GM21515 (cell line): ENCODE measurements around the gene HK2.

ENCODE experiments used
- ATAC-seq: cut with Tn5 transposase; IDR thresholded peaks from one replicate; pipeline ENCODE4 v1.9.1; 2021; ENCODE audit not compliant: unreplicated experiment

HK2 gene

DNA sequence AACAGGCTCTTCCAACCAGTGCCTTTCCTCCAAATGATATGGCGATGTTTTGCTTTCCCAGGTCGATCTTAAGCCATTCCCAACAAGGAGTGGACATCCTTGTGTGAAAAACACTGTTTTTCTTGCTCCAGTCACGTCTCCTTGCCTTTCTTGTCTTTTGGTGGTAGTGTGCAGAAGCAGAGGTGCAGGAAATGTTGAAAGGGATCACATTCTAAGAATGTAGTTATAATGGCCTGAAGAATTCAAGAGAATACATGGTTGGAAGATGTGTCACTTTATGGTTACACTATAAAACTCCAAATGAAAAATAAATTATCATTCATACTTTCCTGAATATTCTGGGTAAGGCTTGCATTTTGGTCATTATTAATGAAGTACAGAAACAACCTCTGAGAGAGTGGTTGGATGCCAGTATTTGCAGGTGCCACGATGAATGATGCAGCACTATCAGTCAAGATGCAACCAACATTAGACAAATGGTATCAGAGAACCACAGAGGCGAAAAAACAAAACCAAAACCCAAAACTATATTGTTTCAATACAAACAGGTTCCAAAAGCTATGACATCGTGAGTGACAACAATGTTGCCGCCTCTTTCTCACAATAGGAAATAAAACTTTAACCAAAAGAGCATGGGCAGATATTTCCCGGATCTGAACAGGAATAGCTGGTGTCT lies 97.0 kb downstream of the HK2 start:
- no peak for ATAC-seq

GRCh38 chr2:74931940-74932339 lies 98.0 kb downstream of the HK2 start:
- ATAC-seq, result no peak

- ATAC-seq, result no peak
These were observed 102.1 kb downstream of the HK2 start for GRCh38 chr2:74935975-74936391.

DNA sequence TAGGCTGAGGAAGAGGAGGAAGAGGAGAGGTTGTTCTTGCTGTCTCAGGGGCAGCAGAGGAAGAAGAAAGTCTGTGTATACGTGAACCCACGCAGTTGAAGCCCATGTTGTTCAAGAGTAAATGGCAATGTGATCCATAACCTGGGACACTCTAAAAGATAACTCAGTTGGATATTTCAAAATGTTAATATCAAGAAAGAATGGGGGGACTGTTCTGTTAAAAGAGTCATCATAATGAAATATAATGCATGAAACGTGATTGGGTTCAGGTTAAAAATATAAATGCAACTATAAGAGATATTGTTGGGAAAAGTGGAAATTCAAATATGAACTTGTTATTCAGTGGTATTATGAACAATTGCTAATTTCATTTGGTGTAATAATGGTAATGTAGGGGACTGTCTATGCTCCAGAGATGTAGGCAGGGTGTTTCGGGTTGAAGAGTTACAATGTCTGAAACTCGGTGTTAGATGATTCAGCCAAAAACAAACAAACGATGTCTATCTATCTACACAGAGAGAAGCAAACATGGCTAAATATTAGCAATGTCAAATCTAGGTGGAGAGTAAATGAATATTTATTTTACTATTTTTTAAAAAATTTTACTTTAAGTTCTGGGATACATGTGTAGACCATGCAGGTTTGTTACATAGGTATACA lies 103.4 kb downstream of the HK2 start:
- ATAC-seq, result no peak

DNA sequence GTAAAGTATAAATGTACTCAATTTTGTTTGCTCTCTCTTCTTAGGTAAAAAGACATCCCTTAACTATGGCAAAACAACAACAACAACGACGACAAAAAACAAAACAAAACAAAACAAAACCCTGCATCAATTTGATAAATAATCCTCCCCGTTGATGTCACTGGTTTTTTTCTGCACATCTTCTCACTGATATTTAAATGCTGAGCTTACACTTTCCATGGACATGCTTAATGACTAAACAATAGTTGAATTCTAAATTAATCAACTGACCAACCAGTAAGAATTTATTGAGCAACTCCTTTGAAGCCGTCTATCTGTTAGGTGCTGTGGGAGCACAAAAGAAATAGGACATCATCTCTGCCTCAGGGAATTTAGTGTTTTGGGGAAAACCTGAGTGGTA lies 104.3 kb downstream of the HK2 start:
- no peak for ATAC-seq

DNA sequence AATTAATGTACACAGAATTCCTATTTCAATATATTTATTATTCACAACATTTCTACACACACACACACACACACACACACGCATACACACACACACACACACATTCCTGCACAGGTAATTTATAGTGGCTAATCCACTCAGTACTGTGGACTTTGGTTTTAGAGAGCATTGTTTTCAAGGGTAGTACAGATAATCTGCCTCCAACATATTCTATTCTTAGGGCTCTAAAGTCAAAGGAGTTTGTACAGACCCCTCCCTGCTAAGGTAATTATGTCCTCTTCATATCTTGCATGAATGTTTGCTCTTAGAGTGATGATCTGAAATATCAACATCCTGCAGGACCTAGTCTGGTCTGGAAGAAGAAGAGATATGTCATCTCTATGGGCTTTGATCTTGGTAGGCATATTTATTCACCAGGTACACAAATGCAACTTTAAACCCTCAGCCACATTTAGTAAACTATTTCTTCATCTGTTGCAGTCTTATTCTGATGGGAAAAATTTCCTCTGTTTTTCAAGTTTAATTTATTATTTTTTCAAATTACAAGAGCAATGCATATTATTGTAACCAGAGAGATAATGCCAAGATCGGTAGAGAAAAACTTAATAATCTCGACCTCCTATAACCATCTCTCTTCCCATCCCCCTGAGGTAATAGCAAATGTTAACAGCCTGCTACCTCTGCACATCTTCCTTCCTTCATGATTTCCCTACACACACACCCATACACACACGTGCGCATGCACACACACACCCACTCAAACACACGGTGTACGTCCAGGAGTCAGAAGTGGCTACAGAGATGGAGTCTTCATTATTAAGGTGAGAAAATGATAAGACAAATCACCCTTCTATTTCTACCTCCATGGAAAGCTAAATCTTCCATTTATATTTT lies 106.2 kb downstream of the HK2 start:
- no peak for ATAC-seq

DNA sequence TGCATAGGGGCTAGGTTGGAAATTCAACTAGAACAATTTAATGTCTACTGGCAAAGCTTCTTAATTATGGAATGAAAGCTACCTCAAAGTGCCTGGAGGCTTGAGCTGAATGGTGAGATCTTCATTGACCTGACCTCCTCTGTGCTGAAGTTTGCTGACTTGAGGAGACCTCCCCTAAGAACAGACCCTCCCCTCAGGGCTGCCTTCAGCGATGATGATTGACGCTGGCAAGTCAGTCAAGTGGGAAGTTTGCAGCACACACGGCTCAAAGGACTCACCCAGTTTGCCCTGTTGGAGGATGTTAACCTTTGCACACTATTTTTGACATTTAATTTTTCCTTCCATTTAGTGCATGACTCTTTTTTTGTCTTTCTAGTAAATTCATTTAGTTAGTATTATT lies 107.4 kb downstream of the HK2 start:
- no peak for ATAC-seq

DNA sequence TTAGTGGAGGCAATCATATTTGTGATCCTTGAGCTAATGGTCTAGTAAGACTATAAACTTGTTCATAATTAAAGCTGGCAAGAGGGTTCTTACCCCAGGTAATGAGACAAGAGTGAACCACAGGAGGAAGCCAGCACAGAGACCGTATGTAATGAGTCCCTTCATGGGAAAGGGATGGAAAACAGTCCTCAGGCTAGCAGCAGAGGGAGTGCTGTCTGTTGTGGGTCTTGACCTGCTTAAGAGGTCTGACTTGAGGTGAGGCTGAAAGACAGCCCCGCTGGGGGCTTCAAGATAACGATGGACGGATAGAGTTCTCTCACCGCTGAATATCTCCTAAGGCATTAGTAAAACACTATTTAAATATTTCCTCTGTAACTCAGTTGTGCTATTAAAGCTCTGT lies 108.3 kb downstream of the HK2 start:
- no peak for ATAC-seq
